HepG2 (cell line): ENCODE measurements around the gene BRMS1. TPM values are rescaled to one million over a fixed set of nuclear protein-coding genes. Genes with fewer than 3 reads are reported as not detected.

ENCODE experiments used
- AHDC1 ChIP-seq: sonication (generic); formaldehyde crosslinking; IDR thresholded peaks from 2 replicates; pipeline ENCODE4 v1.5.1; 2020; ENCODE audit warnings: mild to moderate bottlenecking, missing genetic modification reagents, borderline replicate concordance
- ARID2 ChIP-seq: sonication (generic); formaldehyde crosslinking; IDR thresholded peaks from 2 replicates; pipeline ENCODE4 v1.8.1; 2022; ENCODE audit warnings: mild to moderate bottlenecking, missing genetic modification reagents, borderline replicate concordance
- ARID4A ChIP-seq: sonication (generic); formaldehyde crosslinking; IDR thresholded peaks from 2 replicates; pipeline ENCODE4 v1.5.0; 2020; ENCODE audit warnings: mild to moderate bottlenecking, missing genetic modification reagents, borderline replicate concordance
- DNMT1 ChIP-seq: sonication (generic); formaldehyde crosslinking; IDR thresholded peaks from 2 replicates; pipeline ENCODE4 v1.5.1; 2020; ENCODE audit warnings: mild to moderate bottlenecking, missing genetic modification reagents
- HOXA5 ChIP-seq: sonication (generic); formaldehyde crosslinking; IDR thresholded peaks from 2 replicates; pipeline ENCODE4 v1.4.0; 2020; ENCODE audit warnings: missing genetic modification reagents
- MED8 ChIP-seq: sonication (generic); formaldehyde crosslinking; IDR thresholded peaks from 2 replicates; pipeline ENCODE4 v1.8.1; 2023; ENCODE audit warnings: mild to moderate bottlenecking, missing genetic modification reagents; ENCODE audit not compliant: insufficient replicate concordance
- NBN ChIP-seq: fragments of 450-650 bp; conservative IDR thresholded peaks from 2 replicates; pipeline ENCODE4 v1.6.1; 2017
- PATZ1 ChIP-seq: sonication (generic); formaldehyde crosslinking; IDR thresholded peaks from 2 replicates; pipeline ENCODE4 v1.4.0; 2020; ENCODE audit warnings: missing genetic modification reagents
- PHF20 ChIP-seq: sonication (generic); formaldehyde crosslinking; IDR thresholded peaks from 2 replicates; pipeline ENCODE4 v1.5.0; 2020; ENCODE audit warnings: mild to moderate bottlenecking, missing genetic modification reagents
- SIX1 ChIP-seq: sonication (generic); formaldehyde crosslinking; IDR thresholded peaks from 2 replicates; pipeline ENCODE4 v1.4.0; 2020; ENCODE audit warnings: missing genetic modification reagents, borderline replicate concordance
- THAP11 ChIP-seq: IDR thresholded peaks from 2 replicates; pipeline ENCODE4 v1.6.1; 2016; ENCODE audit warnings: missing biosample characterization, missing genetic modification reagents
- ZNF512B ChIP-seq: sonication (generic); formaldehyde crosslinking; IDR thresholded peaks from 2 replicates; pipeline ENCODE4 v1.5.1; 2020; ENCODE audit warnings: missing genetic modification reagents, mild to moderate bottlenecking, borderline replicate concordance
- ZNF746 ChIP-seq: sonication (generic); formaldehyde crosslinking; IDR thresholded peaks from 2 replicates; pipeline ENCODE4 v1.8.0; 2022; ENCODE audit warnings: mild to moderate bottlenecking, missing genetic modification reagents
- polyA plus RNA-seq, 8 experiments: library from polyadenylated mRNA; depleted of rRNA in 3 of 8; stranded (reverse) in 7 of 8; unstranded in 1 of 8; fragments of >200 nt; fragmentation: Illumina TruSeq in 4 of 8; extraction: Trizol in 4 of 8; gene quantifications; 2 replicates each; pipeline versions ENCODE4 v1.2.1 to v1.2.3, GENCODE V29; 2011 to 2016; ENCODE audit warnings: low read depth in 4 of 8, missing spikeins in 1 of 8, mixed read lengths in 1 of 8; ENCODE audit not compliant: insufficient read depth in 1 of 8
- total RNA-seq, 5 experiments: library from RNA; depleted of rRNA; stranded (reverse); fragments of >200 nt; fragmentation: Illumina TruSeq; extraction: Trizol; gene quantifications; 2 replicates each; pipeline ENCODE4 v1.2.3, GENCODE V29; 2016; ENCODE audit warnings: low read depth in 1 of 5

BRMS1 gene
- total and polyA plus RNA-seq, 2 of the 13 experiments (the other 11 are each of a cell fraction or from before 2014, with no cell fraction given): 15.8 to 55.7 TPM

- TF ChIP-seq ZNF512B (CRISPR knock-in tag) (no peak), HOXA5 (CRISPR knock-in tag) (peak; percentile 58; the same call in 1 of the 2 replicates), DNMT1 (CRISPR knock-in tag) (0 out of 2 replicates have a peak, but pooled peaks have one; percentile 8), THAP11 (peak; percentile 40; the same call in 1 of the 2 replicates), ARID4A (peak; percentile 47; the same call in 1 of the 2 replicates), PHF20 (CRISPR knock-in tag) (no peak), SIX1 (CRISPR knock-in tag) (no peak), MED8 (CRISPR knock-in tag) (peak; percentile 67), AHDC1 (CRISPR knock-in tag) (0 out of 2 replicates have a peak, but pooled peaks have one; percentile 8), ZNF746 (CRISPR knock-in tag) (peak; percentile 56; the same call in 1 of the 2 replicates), PATZ1 (peak; percentile 30), NBN (no peak), ARID2 (CRISPR knock-in tag) (no peak)
Measured at GRCh38 chr11:66312549-66313320, 32.2 kb downstream of the BRMS1 start (continued).
